ENCODE measurements around the gene UNC13A.

GRCh38 chr19:17716309-17716929, 28.3 kb upstream of the UNC13A start:
- TF ChIP-seq EZH2 (IDR thresholded peaks at IDR 0.05; ENCODE audit: borderline replicate concordance, low read depth, low read length, poor library complexity, severe bottlenecking) = no peak
- TF ChIP-seq, protein P1, sequence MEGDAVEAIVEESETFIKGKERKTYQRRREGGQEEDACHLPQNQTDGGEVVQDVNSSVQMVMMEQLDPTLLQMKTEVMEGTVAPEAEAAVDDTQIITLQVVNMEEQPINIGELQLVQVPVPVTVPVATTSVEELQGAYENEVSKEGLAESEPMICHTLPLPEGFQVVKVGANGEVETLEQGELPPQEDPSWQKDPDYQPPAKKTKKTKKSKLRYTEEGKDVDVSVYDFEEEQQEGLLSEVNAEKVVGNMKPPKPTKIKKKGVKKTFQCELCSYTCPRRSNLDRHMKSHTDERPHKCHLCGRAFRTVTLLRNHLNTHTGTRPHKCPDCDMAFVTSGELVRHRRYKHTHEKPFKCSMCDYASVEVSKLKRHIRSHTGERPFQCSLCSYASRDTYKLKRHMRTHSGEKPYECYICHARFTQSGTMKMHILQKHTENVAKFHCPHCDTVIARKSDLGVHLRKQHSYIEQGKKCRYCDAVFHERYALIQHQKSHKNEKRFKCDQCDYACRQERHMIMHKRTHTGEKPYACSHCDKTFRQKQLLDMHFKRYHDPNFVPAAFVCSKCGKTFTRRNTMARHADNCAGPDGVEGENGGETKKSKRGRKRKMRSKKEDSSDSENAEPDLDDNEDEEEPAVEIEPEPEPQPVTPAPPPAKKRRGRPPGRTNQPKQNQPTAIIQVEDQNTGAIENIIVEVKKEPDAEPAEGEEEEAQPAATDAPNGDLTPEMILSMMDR (conservative IDR thresholded peaks at IDR 0.05; ENCODE audit: low read depth, low read length) = peak; percentile 38
